HL-60 (cell line): ENCODE data around the gene CHMP4B.

Source experiments
- DNase-seq, 2 experiments: peaks; one replicate each; pipeline ENCODE4 v3.0.0-alpha.2; 2010 to 2020; ENCODE audit warnings: low read depth in 1 of 2, low spot score in 1 of 2
- H3K27ac ChIP-seq: fragments of 250-450 bp; sonication (Bioruptor Pico); replicated peaks from 2 replicates; pipeline ENCODE4 v1.5.1; 2020; ENCODE audit warnings: mild to moderate bottlenecking, moderate library complexity
- H3K27me3 ChIP-seq: fragments of 250-450 bp; sonication (Bioruptor Pico); 2 replicates; pipeline ENCODE4 v1.5.1; 2021; ENCODE audit warnings: mild to moderate bottlenecking, moderate library complexity; ENCODE audit not compliant: insufficient read depth, poor library complexity, severe bottlenecking
- H3K4me3 ChIP-seq: replicated peaks from 2 replicates; pipeline ENCODE4 v1.5.1; 2011; ENCODE audit warnings: mild to moderate bottlenecking, control low read depth, low read length; ENCODE audit not compliant: insufficient read depth
- GABPA ChIP-seq: IDR thresholded peaks from 2 replicates; pipeline ENCODE4 v1.6.1; 2012; ENCODE audit warnings: low read depth
- POLR2AphosphoS5 ChIP-seq: IDR thresholded peaks from 2 replicates; pipeline ENCODE4 v1.6.1; 2012; ENCODE audit warnings: low read depth
- SPI1 ChIP-seq: IDR thresholded peaks from 2 replicates; pipeline ENCODE4 v1.6.1; 2012; ENCODE audit warnings: low read depth, mild to moderate bottlenecking, borderline replicate concordance
- TF ChIP-seq, protein P1 (sequence below): IDR thresholded peaks from one replicate; pipeline ENCODE4 v1.5.1; 2011; ENCODE audit warnings: low read length, control low read depth, inconsistent platforms; ENCODE audit not compliant: insufficient read depth
- TF ChIP-seq, protein P2 (sequence below): IDR thresholded peaks from 2 replicates; pipeline ENCODE4 v1.6.1; 2012; ENCODE audit warnings: low read depth; ENCODE audit not compliant: insufficient replicate concordance

Gene CHMP4B

DNA sequence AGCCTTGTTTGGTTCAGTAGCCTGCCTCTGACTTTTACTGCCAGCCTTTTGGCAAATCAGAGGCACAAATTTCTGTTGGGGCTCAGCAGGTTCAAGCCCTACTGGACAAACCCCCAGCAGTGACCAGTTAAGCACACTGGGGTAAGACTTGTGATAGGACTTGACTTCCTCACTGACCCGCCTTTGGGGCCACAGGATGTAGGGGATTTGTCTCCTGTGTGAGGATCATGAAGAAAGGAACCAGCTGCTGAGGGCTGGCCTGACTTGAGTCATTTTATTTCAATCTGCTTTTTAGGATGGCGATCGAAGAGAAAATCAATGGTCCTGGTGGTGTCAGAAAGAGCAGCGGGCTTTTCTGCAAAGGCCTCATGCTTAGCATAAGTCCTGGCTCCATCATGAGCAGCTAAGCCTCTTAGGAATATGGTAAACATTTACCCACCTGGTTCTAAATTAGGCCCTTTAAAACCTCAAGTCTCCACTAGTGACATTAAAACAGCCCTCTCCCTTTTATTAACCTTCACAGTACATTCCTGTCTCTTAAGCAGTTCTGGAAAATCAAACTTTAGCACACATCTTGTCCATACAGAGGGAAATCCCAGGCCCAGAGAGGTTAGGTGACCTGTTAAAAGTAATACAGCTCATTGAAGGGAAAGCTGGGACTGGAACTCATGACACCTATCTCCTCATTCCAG, 16.6 kb downstream of the CHMP4B start:
- H3K27me3 ChIP-seq = no peaks in the 10 kb centered on the region
- H3K27ac ChIP-seq = no peak overlapping the region
- DNase-seq = peak in 1 of 2 experiments; percentile 27
- H3K4me3 ChIP-seq = no peak overlapping the region
- TF ChIP-seq, protein P1, sequence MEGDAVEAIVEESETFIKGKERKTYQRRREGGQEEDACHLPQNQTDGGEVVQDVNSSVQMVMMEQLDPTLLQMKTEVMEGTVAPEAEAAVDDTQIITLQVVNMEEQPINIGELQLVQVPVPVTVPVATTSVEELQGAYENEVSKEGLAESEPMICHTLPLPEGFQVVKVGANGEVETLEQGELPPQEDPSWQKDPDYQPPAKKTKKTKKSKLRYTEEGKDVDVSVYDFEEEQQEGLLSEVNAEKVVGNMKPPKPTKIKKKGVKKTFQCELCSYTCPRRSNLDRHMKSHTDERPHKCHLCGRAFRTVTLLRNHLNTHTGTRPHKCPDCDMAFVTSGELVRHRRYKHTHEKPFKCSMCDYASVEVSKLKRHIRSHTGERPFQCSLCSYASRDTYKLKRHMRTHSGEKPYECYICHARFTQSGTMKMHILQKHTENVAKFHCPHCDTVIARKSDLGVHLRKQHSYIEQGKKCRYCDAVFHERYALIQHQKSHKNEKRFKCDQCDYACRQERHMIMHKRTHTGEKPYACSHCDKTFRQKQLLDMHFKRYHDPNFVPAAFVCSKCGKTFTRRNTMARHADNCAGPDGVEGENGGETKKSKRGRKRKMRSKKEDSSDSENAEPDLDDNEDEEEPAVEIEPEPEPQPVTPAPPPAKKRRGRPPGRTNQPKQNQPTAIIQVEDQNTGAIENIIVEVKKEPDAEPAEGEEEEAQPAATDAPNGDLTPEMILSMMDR = no peak
- 0 out of 2 replicates have a peak, but pooled peaks have one; percentile 13 for TF ChIP-seq SPI1

DNA sequence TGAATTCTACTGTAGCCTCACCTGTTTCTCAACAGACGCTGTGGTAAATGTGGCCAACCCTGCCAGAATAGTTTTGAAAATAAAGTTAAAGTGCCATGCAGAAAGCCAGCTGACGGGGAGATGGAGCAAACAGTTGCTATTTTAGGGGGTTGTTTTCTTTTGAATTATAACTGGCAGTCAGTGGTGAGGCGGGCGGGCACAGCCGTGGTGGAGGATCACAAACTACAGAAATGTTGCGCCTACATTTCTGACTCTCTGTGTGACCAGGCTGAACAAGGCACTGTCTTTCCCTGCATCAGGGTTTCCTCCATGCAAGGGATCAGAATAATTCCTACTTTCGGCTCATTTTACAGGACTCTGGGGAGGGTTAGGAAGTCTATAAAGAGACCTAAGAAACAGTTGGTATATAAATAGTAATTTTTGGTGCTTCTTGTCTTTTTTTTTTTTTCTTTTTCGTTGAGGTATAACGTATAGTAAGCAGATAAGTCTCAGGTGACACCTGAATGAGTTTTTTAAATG, 17.2 kb downstream of the CHMP4B start:
- DNase-seq = no peak
- Histone ChIP-seq H3K27me3 (no peaks in the 10 kb centered on the region), H3K27ac (no peak overlapping the region), H3K4me3 (no peak overlapping the region)
- TF ChIP-seq, protein P2, sequence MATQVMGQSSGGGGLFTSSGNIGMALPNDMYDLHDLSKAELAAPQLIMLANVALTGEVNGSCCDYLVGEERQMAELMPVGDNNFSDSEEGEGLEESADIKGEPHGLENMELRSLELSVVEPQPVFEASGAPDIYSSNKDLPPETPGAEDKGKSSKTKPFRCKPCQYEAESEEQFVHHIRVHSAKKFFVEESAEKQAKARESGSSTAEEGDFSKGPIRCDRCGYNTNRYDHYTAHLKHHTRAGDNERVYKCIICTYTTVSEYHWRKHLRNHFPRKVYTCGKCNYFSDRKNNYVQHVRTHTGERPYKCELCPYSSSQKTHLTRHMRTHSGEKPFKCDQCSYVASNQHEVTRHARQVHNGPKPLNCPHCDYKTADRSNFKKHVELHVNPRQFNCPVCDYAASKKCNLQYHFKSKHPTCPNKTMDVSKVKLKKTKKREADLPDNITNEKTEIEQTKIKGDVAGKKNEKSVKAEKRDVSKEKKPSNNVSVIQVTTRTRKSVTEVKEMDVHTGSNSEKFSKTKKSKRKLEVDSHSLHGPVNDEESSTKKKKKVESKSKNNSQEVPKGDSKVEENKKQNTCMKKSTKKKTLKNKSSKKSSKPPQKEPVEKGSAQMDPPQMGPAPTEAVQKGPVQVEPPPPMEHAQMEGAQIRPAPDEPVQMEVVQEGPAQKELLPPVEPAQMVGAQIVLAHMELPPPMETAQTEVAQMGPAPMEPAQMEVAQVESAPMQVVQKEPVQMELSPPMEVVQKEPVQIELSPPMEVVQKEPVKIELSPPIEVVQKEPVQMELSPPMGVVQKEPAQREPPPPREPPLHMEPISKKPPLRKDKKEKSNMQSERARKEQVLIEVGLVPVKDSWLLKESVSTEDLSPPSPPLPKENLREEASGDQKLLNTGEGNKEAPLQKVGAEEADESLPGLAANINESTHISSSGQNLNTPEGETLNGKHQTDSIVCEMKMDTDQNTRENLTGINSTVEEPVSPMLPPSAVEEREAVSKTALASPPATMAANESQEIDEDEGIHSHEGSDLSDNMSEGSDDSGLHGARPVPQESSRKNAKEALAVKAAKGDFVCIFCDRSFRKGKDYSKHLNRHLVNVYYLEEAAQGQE = no peak
- no peak for TF ChIP-seq GABPA
- TF ChIP-seq, protein P1 = no peak
- TF ChIP-seq POLR2AphosphoS5 = no peak
- no peak for TF ChIP-seq SPI1

DNA sequence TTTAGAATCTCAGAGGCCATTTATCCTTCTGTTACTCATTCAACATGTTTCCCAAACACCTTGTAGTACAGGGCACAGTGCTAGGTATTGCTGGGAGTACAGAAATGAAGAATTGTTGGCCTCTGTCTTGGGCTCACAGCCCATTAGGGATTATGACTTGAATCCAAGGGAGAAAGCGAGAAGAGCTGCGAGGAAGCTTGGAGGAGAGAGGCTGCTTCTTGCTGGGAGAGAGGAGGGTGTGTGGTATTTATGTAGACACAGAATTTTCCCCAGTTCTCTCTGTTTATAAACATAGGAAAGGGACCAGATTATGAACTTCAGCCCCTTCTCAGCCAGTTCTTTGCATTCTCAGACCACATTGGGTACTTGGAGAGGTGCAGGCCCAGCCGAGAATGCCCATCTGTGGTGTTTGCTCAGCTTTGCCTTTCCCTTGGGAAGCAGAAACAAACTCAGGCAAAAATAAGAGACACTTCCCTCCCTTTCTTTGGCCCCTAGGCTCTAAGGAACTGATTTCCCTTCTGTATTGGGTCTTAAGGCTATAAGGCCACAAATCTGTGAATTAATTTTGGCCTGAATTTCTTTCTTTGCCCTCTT, 17.9 kb downstream of the CHMP4B start:
- no peak overlapping the region for H3K4me3 ChIP-seq
- H3K27me3 ChIP-seq = no peaks in the 10 kb centered on the region
- DNase-seq = no peak
- no peak for TF ChIP-seq GABPA
- TF ChIP-seq POLR2AphosphoS5 = no peak
- TF ChIP-seq, protein P2 = no peak
- no peak for TF ChIP-seq SPI1
- TF ChIP-seq, protein P1 = no peak
- no peak overlapping the region for H3K27ac ChIP-seq
